Fibroblast of skin of back (primary cell): ENCODE data around the gene PLBD2. TPM values are rescaled to one million over a fixed set of nuclear protein-coding genes. Genes with fewer than 3 reads are reported as not detected.
A peak's percentile ranks its signal among the peaks of the same experiment; 100 is the strongest.

ENCODE experiments used
- DNase-seq: peaks from one replicate; pipeline ENCODE4 v3.0.0-alpha.2; 2013
- polyA plus RNA-seq, 2 experiments: library from polyadenylated mRNA; unstranded; fragments of 120-200 nt; gene quantifications; one replicate each; pipeline ENCODE4 v1.2.1, GENCODE V29; 2013; ENCODE audit not compliant: insufficient read length in 2 of 2

The PLBD2 gene
- polyA plus RNA-seq (2013, experiment 1 of 2; ENCODE audit: insufficient read length), result 67.7 TPM
- polyA plus RNA-seq (2013, experiment 2 of 2; ENCODE audit: insufficient read length), result 70.3 TPM

GRCh38 chr12:113358381-113359132 is at the start of gene PLBD2:
PLBD2 (plus strand) TSS chr12:113358587; CDS start chr12:113358601, 14 bp downstream.
- DNase-seq, result peak; percentile 90

- DNase-seq, result no peak
Measured at GRCh38 chr12:113310489-113310888, 47.9 kb upstream of the PLBD2 start.

GRCh38 chr12:113314121-113314529 is 44.3 kb upstream of the PLBD2 start:
- no peak for DNase-seq

- DNase-seq, result no peak
Measured at GRCh38 chr12:113315358-113315757, 43.0 kb upstream of the PLBD2 start.

GRCh38 chr12:113316155-113316554 is 42.2 kb upstream of the PLBD2 start:
- no peak for DNase-seq

- DNase-seq, result no peak
Measured at GRCh38 chr12:113317122-113317521, 41.3 kb upstream of the PLBD2 start.

GRCh38 chr12:113318046-113318656 is 40.2 kb upstream of the PLBD2 start:
- DNase-seq, result no peak

- no peak for DNase-seq
Measured at GRCh38 chr12:113318900-113319628, 39.3 kb upstream of the PLBD2 start.

GRCh38 chr12:113320401-113320800 is 38.0 kb upstream of the PLBD2 start:
- DNase-seq, result no peak

- peak; percentile 83 for DNase-seq
Measured at GRCh38 chr12:113322343-113322742, 36.0 kb upstream of the PLBD2 start.

GRCh38 chr12:113325916-113326315 is 32.5 kb upstream of the PLBD2 start:
- no peak for DNase-seq

GRCh38 chr12:113326775-113327395 is 31.5 kb upstream of the PLBD2 start:
- no peak for DNase-seq

- DNase-seq, result no peak
Measured at GRCh38 chr12:113328368-113328889, 30.0 kb upstream of the PLBD2 start.

GRCh38 chr12:113329022-113329790 is 29.2 kb upstream of the PLBD2 start:
- peak; percentile 34 for DNase-seq

GRCh38 chr12:113329791-113330417 is 28.5 kb upstream of the PLBD2 start:
- DNase-seq, result no peak

GRCh38 chr12:113330505-113330904 is 27.9 kb upstream of the PLBD2 start:
- no peak for DNase-seq

GRCh38 chr12:113332688-113333417 is 25.5 kb upstream of the PLBD2 start:
- DNase-seq, result no peak

- no peak for DNase-seq
Measured at GRCh38 chr12:113333418-113333750, 25.0 kb upstream of the PLBD2 start.

GRCh38 chr12:113333877-113334785 is 24.3 kb upstream of the PLBD2 start:
- no peak for DNase-seq
